Stomach (tissue), 9 donors: ENCODE data around the gene ZNF485. TPM values are rescaled to one million over a fixed set of nuclear protein-coding genes. Genes with fewer than 3 reads are reported as not detected.

Experiments used
- DNase-seq, 2 donors: peaks; one replicate each; pipeline versions ENCODE4 v3.0.0 to v3.0.0-alpha.2; 2013 to 2019
- H3K27ac ChIP-seq, 5 donors: fragments of 200-600 bp in 4 of 5; sonication (generic) in 4 of 5; one replicate each; pipeline ENCODE4 v1.5.1; 2013 to 2019; ENCODE audit warnings: mild to moderate bottlenecking in 1 of 5, moderate library complexity in 1 of 5
- H3K27me3 ChIP-seq, 3 donors: fragments of 200-600 bp; sonication (generic); one replicate each; pipeline ENCODE4 v1.5.1; 2017 to 2019; ENCODE audit warnings: mixed run types in 1 of 3
- H3K36me3 ChIP-seq, 4 donors: fragments of 200-600 bp; sonication (generic); 1 replicate in 3 of 4; 2 replicates in 1 of 4; pipeline ENCODE4 v1.5.1; 2016 to 2019
- H3K4me1 ChIP-seq, 4 donors: fragments of 200-600 bp; sonication (generic); one replicate each; pipeline ENCODE4 v1.5.1; 2016 to 2019
- H3K4me3 ChIP-seq, 4 donors: fragments of 200-600 bp; sonication (generic) in 3 of 4; one replicate each; pipeline ENCODE4 v1.5.1; 2016 to 2019; ENCODE audit warnings: mild to moderate bottlenecking in 1 of 4
- H3K9me3 ChIP-seq, 4 donors: fragments of 200-600 bp; sonication (generic); one replicate each; pipeline ENCODE4 v1.5.1; 2016 to 2019
- EP300 ChIP-seq: sonication (generic); formaldehyde crosslinking; IDR thresholded peaks from one replicate; pipeline ENCODE4 v1.6.1; 2017; ENCODE audit warnings: antibody characterized with exemption
- POLR2A ChIP-seq, 4 donors: fragments of 450-650 bp; IDR thresholded peaks; one replicate each; pipeline ENCODE4 v1.6.1; 2016; ENCODE audit warnings: antibody characterized with exemption in 4 of 4, control low read depth in 2 of 4, mild to moderate bottlenecking in 1 of 4, moderate library complexity in 1 of 4
- POLR2AphosphoS5 ChIP-seq, 3 donors: sonication (generic); formaldehyde crosslinking; IDR thresholded peaks; one replicate each; pipeline ENCODE4 v1.6.1; 2016; ENCODE audit warnings: antibody characterized with exemption in 3 of 3
- WGBS, 5 donors: extraction: QIAGEN DNeasy Blood & Tissue Kit in 3 of 5; methylation state at CpG; one replicate each; pipeline versions ENCODE4 v1.1.5 to v1.1.7; 2013 to 2018; 5-methylcytosine and 5-hydroxymethylcytosine counted together
- intact Hi-C: fragments of 100-400 bp; cut with DNase I; formaldehyde crosslinking; loops from one replicate; pipeline ENCODE4 v1.15.1; 2023; ENCODE audit warnings: low total_unique reads
- polyA plus RNA-seq, 3 donors: library from polyadenylated mRNA; stranded (reverse); fragments of 200-250 nt; gene quantifications; one replicate each; pipeline ENCODE4 v1.2.3, GENCODE V29; 2013
- total RNA-seq, 5 donors: library from RNA; depleted of rRNA; stranded (reverse); fragments of >200 nt; gene quantifications; one replicate each; pipeline versions ENCODE4 v1.1.0 to v1.2.3, GENCODE V29; 2014 to 2016
- TF ChIP-seq, protein P1 (sequence below), 7 experiments: fragments of 450-650 bp in 4 of 7; fragments of 200-600 bp in 3 of 7; sonication (generic) in 3 of 7; IDR thresholded peaks; one replicate each; pipeline ENCODE4 v1.5.1; 2016 to 2019; ENCODE audit warnings: antibody characterized with exemption in 7 of 7, control low read depth in 2 of 7, mild to moderate bottlenecking in 1 of 7
- donor health status: healthy with polysubstance abuse.
- donor health status: Bipolar disorder and iron deficiency.
- donor health status: healthy.

ZNF485 gene
- total and polyA plus RNA-seq, 8 donors: 1.8 to 12.1 (median 2.2) TPM; not detected in 1

DNA sequence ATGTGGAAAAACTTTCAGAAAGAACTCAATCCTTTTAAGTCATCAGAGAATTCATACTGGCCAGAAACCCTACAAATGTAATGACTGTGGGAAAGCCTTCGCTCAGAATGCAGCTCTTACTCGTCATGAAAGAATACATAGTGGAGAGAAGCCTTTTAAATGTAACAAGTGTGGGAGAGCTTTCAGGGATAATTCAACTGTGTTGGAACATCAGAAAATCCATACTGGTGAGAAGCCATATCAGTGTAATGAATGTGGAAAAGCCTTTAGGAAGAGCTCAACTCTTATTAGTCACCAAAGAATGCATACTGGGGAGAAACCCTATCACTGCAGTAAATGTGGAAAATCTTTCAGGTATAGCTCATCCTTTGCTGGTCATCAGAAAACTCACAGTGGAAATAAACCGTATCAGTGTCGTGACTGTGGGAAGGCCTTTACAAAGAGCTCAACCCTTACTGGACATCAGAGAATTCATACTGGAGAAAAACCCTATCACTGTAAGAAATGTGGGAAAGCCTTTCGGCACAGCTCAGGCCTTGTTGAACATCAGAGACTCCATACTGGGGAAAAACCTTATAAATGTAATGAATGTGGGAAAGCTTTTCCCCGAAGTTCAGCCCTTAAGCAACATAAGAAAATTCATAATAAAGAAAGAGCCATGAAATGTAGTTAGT lies 10.6 kb downstream of the ZNF485 start:
- Histone ChIP-seq H3K9me3 (peaks cover 19 to 65% (median 41%) of the 10 kb centered on the region in 4 donors), H3K27me3 (no peaks in the 10 kb centered on the region), H3K4me1 (no peaks in the 10 kb centered on the region), H3K36me3 (peaks cover 19 to 58% (median 48%) of the 10 kb centered on the region in 4 donors), H3K4me3 (no peak overlapping the region), H3K27ac (no peak overlapping the region)
- intact Hi-C loops: no loop called here
- no peak for DNase-seq
- TF ChIP-seq EP300: no peak
- TF ChIP-seq, protein P1, sequence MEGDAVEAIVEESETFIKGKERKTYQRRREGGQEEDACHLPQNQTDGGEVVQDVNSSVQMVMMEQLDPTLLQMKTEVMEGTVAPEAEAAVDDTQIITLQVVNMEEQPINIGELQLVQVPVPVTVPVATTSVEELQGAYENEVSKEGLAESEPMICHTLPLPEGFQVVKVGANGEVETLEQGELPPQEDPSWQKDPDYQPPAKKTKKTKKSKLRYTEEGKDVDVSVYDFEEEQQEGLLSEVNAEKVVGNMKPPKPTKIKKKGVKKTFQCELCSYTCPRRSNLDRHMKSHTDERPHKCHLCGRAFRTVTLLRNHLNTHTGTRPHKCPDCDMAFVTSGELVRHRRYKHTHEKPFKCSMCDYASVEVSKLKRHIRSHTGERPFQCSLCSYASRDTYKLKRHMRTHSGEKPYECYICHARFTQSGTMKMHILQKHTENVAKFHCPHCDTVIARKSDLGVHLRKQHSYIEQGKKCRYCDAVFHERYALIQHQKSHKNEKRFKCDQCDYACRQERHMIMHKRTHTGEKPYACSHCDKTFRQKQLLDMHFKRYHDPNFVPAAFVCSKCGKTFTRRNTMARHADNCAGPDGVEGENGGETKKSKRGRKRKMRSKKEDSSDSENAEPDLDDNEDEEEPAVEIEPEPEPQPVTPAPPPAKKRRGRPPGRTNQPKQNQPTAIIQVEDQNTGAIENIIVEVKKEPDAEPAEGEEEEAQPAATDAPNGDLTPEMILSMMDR (IDR thresholded peaks at IDR 0.05): no peak
- no peak for TF ChIP-seq POLR2AphosphoS5 (IDR thresholded peaks at IDR 0.05)
- TF ChIP-seq POLR2A (IDR thresholded peaks at IDR 0.05): no peak
- whole genome bisulfite sequencing, 5 donors: 77 to 95% (median 92%) methylated on average over 6 of the region's 6 CpGs

DNA sequence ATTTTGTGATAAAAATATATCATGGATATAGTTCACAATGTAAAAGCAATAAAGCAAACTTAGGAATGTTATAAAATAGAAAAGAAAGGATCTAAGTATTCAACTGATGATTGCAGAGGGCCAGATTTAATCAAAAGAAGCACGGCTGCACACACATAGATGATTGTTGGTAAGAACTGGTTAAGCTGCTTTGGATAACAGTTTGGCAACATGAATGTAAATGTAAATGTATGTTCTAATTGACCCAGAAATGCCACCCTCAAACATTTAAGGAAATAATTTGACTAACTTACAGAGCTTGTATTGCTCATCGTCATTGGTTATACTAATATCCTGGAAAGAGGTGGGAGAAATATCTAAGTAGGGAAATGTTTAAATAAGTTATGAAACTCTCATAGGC lies 13.1 kb downstream of the ZNF485 start:
- H3K4me1 ChIP-seq: no peaks in the 10 kb centered on the region
- DNase-seq: no peak
- H3K36me3 ChIP-seq: peaks cover 15 to 33% (median 30%) of the 10 kb centered on the region in 4 donors
- intact Hi-C loops: no loop called here
- TF ChIP-seq POLR2A (IDR thresholded peaks at IDR 0.05): no peak
- TF ChIP-seq EP300: no peak
- TF ChIP-seq POLR2AphosphoS5 (IDR thresholded peaks at IDR 0.05): no peak
- TF ChIP-seq, protein P1 (IDR thresholded peaks at IDR 0.05): no peak
- H3K27ac ChIP-seq: no peak overlapping the region
- peaks cover 19 to 62% (median 39%) of the 10 kb centered on the region in 4 donors for H3K9me3 ChIP-seq
- WGBS, 5 donors: 75 to 97% (median 81%) methylated on average over 2 of the region's 2 CpGs
- H3K27me3 ChIP-seq: no peaks in the 10 kb centered on the region
- H3K4me3 ChIP-seq: no peak overlapping the region

DNA sequence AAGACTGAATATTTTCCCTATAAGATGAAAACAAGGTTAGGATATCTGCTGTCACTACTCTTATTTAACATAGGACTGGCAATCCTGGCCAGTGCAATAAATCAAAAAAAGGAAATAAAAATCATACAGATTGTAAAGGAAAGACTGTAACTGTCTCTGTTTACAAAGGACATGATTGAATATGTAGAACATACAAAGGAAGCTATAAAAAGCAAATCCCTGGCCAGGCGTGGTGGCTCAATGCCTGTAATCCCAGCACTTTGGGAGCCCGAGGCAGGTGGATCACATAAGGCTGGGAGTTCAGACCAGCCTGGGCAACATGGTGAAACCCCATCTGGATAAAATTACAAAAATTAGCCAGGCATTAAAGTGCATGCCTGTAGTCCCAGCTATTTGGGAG lies 15.8 kb downstream of the ZNF485 start:
- DNase-seq: no peak
- H3K4me1 ChIP-seq: no peaks in the 10 kb centered on the region
- WGBS, 5 donors: 57 to 79% (median 67%) methylated on average over 2 of the region's 2 CpGs

DNA sequence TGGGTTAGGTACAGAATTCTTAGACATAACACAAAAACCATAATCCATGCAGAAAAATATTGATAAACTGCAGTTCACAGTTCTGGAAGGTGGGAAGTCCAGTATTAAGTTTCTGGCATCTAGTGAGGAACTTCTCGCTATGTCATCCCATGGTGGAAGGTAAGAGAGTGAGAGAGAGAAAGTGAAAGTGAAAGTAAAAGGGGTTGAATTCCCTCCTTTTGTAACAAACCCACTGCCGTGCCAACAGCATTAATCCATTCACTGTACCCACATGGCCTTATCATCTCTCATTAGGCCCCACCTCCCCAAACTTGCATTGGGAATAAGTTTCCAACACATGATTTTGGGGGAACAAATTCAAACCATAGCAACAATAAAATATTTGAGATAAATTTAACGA lies 17.1 kb downstream of the ZNF485 start:
- WGBS, 5 donors: 54 to 64% (median 60%) methylated on average over 3 of the region's 3 CpGs
- intact Hi-C loops: no loop called here
- H3K4me3 ChIP-seq: peak overlapping the region in 1 of 4 donors; percentile 6

More for the DNA sequence above, 15.8 kb downstream of the ZNF485 start:
- Histone ChIP-seq H3K9me3 (peaks cover 6 to 37% (median 18%) of the 10 kb centered on the region in 4 donors), H3K4me3 (no peak overlapping the region), H3K36me3 (peaks cover 1 to 7% (median 3%) of the 10 kb centered on the region in 4 donors), H3K27ac (no peak overlapping the region), H3K27me3 (no peaks in the 10 kb centered on the region)
- TF ChIP-seq EP300: no peak
- TF ChIP-seq, protein P1 (IDR thresholded peaks at IDR 0.05): no peak
- no peak for TF ChIP-seq POLR2A (IDR thresholded peaks at IDR 0.05)
- TF ChIP-seq POLR2AphosphoS5 (IDR thresholded peaks at IDR 0.05): no peak
- intact Hi-C loops: no loop called here

More for the DNA sequence above, 17.1 kb downstream of the ZNF485 start:
- H3K9me3 ChIP-seq: peaks cover 0 to 24% (median 8%) of the 10 kb centered on the region in 4 donors
- no peaks in the 10 kb centered on the region for H3K4me1 ChIP-seq
- H3K27ac ChIP-seq: no peak overlapping the region
- no peaks in the 10 kb centered on the region for H3K36me3 ChIP-seq
- TF ChIP-seq POLR2A (IDR thresholded peaks at IDR 0.05) (no peak), EP300 (no peak), POLR2AphosphoS5 (IDR thresholded peaks at IDR 0.05) (no peak)
- TF ChIP-seq, protein P1 (IDR thresholded peaks at IDR 0.05): no peak
- no peaks in the 10 kb centered on the region for H3K27me3 ChIP-seq
- peak in 1 of 2 donors; percentile 32 for DNase-seq
